GM21717 (cell line): ENCODE measurements around the gene AK3.
"Not testable (repeated sequence)": the region's sequence is repeated elsewhere in the genome, so short reads cannot be mapped to it uniquely, and the experiment has no call there.

Experiments used
- ATAC-seq: cut with Tn5 transposase; IDR thresholded peaks from one replicate; pipeline ENCODE4 v1.9.1; 2021; ENCODE audit warnings: mild to moderate bottlenecking, moderate library complexity; ENCODE audit not compliant: unreplicated experiment

The AK3 gene

GRCh38 chr9:4669890-4670289, 71.1 kb downstream of the AK3 start:
- ATAC-seq, result no peak

- ATAC-seq, result no peak
Measured at GRCh38 chr9:4668604-4669003, 72.4 kb downstream of the AK3 start.

- ATAC-seq, result no peak
Measured at GRCh38 chr9:4667681-4668080, 73.3 kb downstream of the AK3 start.

- peak; percentile 45 for ATAC-seq
Measured at GRCh38 chr9:4666042-4666699, 74.8 kb downstream of the AK3 start, which contains the start of gene SPATA6L. TSS of gene SPATA6L (minus strand) at chr9:4666480. CDS start at chr9:4666250, 230 bp downstream.

- ATAC-seq, result no peak
Measured at GRCh38 chr9:4665357-4665756, 75.6 kb downstream of the AK3 start.

- ATAC-seq, result no peak
Measured at GRCh38 chr9:4663956-4664355, 77.0 kb downstream of the AK3 start.

GRCh38 chr9:4662989-4663792, 77.8 kb downstream of the AK3 start:
- ATAC-seq, result no peak

DNA sequence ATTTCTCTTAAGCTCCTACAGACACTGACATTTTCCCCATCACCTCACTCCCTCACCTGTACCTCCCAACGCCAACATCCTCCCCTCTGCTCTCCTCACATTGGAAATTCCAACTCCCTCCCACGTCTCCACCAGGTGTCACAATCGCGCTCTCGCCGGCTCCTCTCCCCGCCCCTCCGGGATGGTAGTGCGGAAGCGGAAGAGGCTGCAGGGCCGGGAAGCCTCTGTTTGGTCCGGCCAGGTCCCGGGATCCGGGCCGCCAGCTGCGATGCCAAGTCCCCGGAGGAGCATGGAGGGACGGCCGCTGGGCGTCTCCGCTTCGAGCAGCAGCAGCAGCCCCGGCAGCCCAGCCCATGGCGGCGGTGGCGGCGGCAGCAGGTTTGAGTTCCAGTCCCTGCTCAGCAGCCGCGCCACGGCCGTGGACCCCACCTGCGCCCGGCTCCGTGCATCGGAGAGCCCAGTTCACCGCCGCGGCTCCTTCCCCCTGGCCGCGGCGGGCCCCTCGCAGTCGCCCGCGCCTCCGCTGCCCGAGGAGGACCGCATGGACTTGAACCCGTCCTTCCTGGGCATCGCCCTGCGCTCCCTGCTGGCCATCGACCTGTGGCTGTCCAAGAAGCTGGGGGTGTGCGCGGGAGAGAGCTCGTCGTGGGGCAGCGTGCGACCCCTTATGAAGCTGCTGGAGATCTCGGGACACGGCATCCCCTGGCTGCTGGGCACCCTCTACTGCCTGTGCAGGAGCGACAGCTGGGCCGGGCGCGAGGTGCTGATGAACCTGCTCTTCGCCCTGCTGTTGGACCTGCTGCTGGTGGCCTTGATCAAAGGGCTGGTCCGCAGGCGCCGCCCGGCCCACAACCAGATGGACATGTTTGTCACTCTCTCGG, 78.7 kb downstream of the AK3 start, which contains the start of gene PLPP6:
PLPP6 (plus strand) TSS at position 187 of the 881 bp plus-strand sequence; CDS start at position 269, 82 bp downstream.
- ATAC-seq, result peak; percentile 85

DNA sequence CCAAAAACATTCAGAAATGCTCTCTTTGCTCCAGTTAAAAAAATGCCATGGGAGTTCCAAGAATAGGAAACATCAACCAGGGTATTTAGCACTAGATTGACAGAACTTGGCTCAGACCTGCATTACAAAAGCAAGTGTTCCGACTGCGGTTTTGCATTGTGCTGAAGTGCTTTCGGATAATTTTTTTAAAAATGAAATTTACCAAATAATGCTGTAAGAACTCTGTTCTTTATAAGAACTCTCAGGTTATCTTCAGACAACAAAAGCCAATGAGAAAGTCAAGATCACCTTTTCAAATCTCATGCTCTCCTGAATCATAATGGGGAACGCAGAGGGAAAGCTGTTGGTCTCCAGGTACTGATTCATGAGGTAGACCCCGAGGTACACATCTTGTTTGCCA, 79.4 kb downstream of the AK3 start:
- ATAC-seq, result no peak

- no peak for ATAC-seq
Measured at GRCh38 chr9:4661165-4661564, 79.8 kb downstream of the AK3 start.

DNA sequence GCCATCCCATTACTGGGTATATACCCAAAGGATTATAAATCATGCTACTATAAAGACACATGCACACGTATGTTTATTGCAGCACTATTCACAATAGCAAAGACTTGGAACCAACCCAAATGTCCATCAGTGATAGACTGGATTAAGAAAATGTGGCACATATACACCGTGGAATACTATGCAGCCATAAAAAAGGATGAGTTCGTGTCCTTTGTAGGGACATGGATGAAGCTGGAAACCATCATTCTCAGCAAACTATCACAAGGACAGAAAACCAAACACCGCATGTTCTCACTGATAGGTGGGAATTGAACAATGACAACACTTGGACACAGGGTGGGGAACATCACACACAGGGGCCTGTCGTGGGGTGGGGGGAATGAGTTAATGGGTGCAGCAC, 80.3 kb downstream of the AK3 start:
- ATAC-seq, result not testable (repeated sequence)
